OCI-LY7 (cell line): ENCODE results near the gene SEC31A. TPM values are rescaled to one million over a fixed set of nuclear protein-coding genes. Genes with fewer than 3 reads are reported as not detected.
"Not testable (repeated sequence)": the region's sequence is repeated elsewhere in the genome, so short reads cannot be mapped to it uniquely, and the experiment has no call there.

Source experiments
- BruUV-seq: library from RNA; stranded (reverse); fragments of 400-500 nt; replicated peaks from 2 replicates; lab custom pipeline; 2021; lab: Mats Ljungman, UMichigan
- CTCF ChIA-PET: fragments of 300-600 bp; sonication (Branson Sonifier 250); formaldehyde crosslinking; loops from one replicate; lab custom pipeline; 2022; ENCODE audit warnings: antibody characterized with exemption; ENCODE audit not compliant: unreplicated experiment; lab: Charles Lee
- POLR2A ChIA-PET: fragments of 300-600 bp; sonication (Branson Sonifier 250); formaldehyde crosslinking; loops from one replicate; lab custom pipeline; 2022; ENCODE audit warnings: antibody characterized with exemption; lab: Charles Lee
- DNase-seq: peaks from one replicate; pipeline ENCODE4 v3.0.0-alpha.2; 2015; ENCODE audit warnings: low spot score
- H2AFZ ChIP-seq: fragments of 200-600 bp; sonication (generic), shearing (Covaris generic); 2 replicates; pipeline ENCODE4 v1.6.1; 2014; ENCODE audit warnings: mild to moderate bottlenecking, antibody characterized with exemption, low read length, moderate library complexity
- H3K27ac ChIP-seq: fragments of 200-600 bp; sonication (generic); 2 replicates; pipeline ENCODE4 v1.5.1; 2014; ENCODE audit warnings: mixed run types, low read depth, mild to moderate bottlenecking, moderate library complexity, low read length, inconsistent platforms; ENCODE audit not compliant: poor library complexity, severe bottlenecking
- H3K36me3 ChIP-seq: fragments of 200-600 bp; sonication (generic); 2 replicates; pipeline ENCODE4 v1.6.1; 2014; ENCODE audit warnings: mild to moderate bottlenecking, antibody characterized with exemption, low read length, moderate library complexity, mixed read lengths; ENCODE audit not compliant: insufficient read depth
- H3K4me1 ChIP-seq: fragments of 200-600 bp; sonication (generic); 2 replicates; pipeline ENCODE4 v1.5.1; 2014; ENCODE audit warnings: mild to moderate bottlenecking, low read length; ENCODE audit not compliant: insufficient read depth, poor library complexity, severe bottlenecking
- H3K4me2 ChIP-seq: fragments of 200-600 bp; sonication (generic); 2 replicates; pipeline ENCODE4 v1.6.1; 2014; ENCODE audit warnings: mild to moderate bottlenecking, low read length
- H3K4me3 ChIP-seq: fragments of 200-600 bp; sonication (generic); 2 replicates; pipeline ENCODE4 v1.5.1; 2014; ENCODE audit warnings: mild to moderate bottlenecking, low read depth, low read length; ENCODE audit not compliant: poor library complexity, severe bottlenecking
- H3K79me2 ChIP-seq: fragments of 200-600 bp; sonication (generic); 2 replicates; pipeline ENCODE4 v1.6.1; 2016; ENCODE audit warnings: low read depth, mild to moderate bottlenecking, low read length, moderate library complexity, mixed read lengths; ENCODE audit not compliant: insufficient read depth
- H3K9me2 ChIP-seq: fragments of 200-600 bp; sonication (generic); 2 replicates; pipeline ENCODE4 v1.6.1; 2016; ENCODE audit warnings: mild to moderate bottlenecking, low read length, mixed read lengths; ENCODE audit not compliant: insufficient read depth
- H3K9me3 ChIP-seq: fragments of 200-600 bp; sonication (generic); 2 replicates; pipeline ENCODE4 v1.6.1; 2014; ENCODE audit warnings: mild to moderate bottlenecking, mixed run types, low read length, mixed read lengths
- H4K20me1 ChIP-seq: fragments of 200-600 bp; sonication (generic); 2 replicates; pipeline ENCODE4 v1.6.1; 2014; ENCODE audit warnings: mild to moderate bottlenecking, antibody characterized with exemption, low read length, moderate library complexity, mixed read lengths; ENCODE audit not compliant: insufficient read depth
- CTCF ChIP-seq: fragments of 200-600 bp; sonication (generic); conservative IDR thresholded peaks from 2 replicates; pipeline ENCODE4 v1.5.1; 2014; ENCODE audit warnings: mild to moderate bottlenecking, antibody characterized with exemption, low read length, moderate library complexity, mixed read lengths
- EZH2phosphoT487 ChIP-seq: fragments of 200-600 bp; sonication (generic); IDR thresholded peaks from 2 replicates; pipeline ENCODE4 v1.6.1; 2018; ENCODE audit warnings: low read depth, borderline replicate concordance, mild to moderate bottlenecking, mixed run types, antibody characterized with exemption, low read length, moderate library complexity, mixed read lengths
- intact Hi-C: fragments of 100-400 bp; cut with micrococcal nuclease; formaldehyde crosslinking; loops from one replicate; pipeline ENCODE4 v1.10.0; 2022; ENCODE audit not compliant: unreplicated experiment
- total RNA-seq, 2 experiments: library from RNA; depleted of rRNA in 1 of 2; stranded (reverse); fragments of >200 nt in 1 of 2; shearing (Covaris generic) in 1 of 2; gene quantifications; 2 replicates each; pipeline ENCODE4 v1.2.3, GENCODE V29; 2014 to 2022

SEC31A gene
- total RNA-seq, 2 experiments from 2014 or later: 93.4 to 135 TPM

GRCh38 chr4:82864336-82864979 is 26.5 kb downstream of the SEC31A start:
- peaks cover 90% of the 10 kb centered on the region for H3K36me3 ChIP-seq
- H3K27ac ChIP-seq: no peak overlapping the region
- no peak overlapping the region for H3K4me2 ChIP-seq
- intact Hi-C loops: no loop called here
- no peaks in the 10 kb centered on the region for H3K4me1 ChIP-seq
- BruUV-seq: no TSS peak
- H3K9me3 ChIP-seq: no peaks in the 10 kb centered on the region
- TF ChIP-seq EZH2phosphoT487: no peak
- H2AFZ ChIP-seq: no peak overlapping the region
- POLR2A ChIA-PET: interaction anchor here (0.6 to 0.7 kb wide), 2 partner anchors 45 to 574 kb away, joined by 3 read pairs; no protein-coding TSS in a partner anchor
- H3K79me2 ChIP-seq: no peaks in the 10 kb centered on the region
- H4K20me1 ChIP-seq: no peaks in the 10 kb centered on the region
- no peak overlapping the region for H3K4me3 ChIP-seq
- no peaks in the 10 kb centered on the region for H3K9me2 ChIP-seq
- CTCF ChIA-PET: no interaction called here
- no peak for DNase-seq

- Histone ChIP-seq H3K4me2 (no peak overlapping the region), H3K27ac (no peak overlapping the region), H3K36me3 (peaks cover 80% of the 10 kb centered on the region), H2AFZ (no peak overlapping the region), H3K79me2 (no peaks in the 10 kb centered on the region), H3K4me3 (no peak overlapping the region), H3K4me1 (no peaks in the 10 kb centered on the region), H4K20me1 (no peaks in the 10 kb centered on the region), H3K9me3 (no peaks in the 10 kb centered on the region), H3K9me2 (no peaks in the 10 kb centered on the region)
- ChIA-PET CTCF (no interaction called here), POLR2A (interaction anchor here (0.7 to 1.1 kb wide), 5 partner anchors 11 to 480 kb away, joined by 3 to 6 read pairs (median 3); no protein-coding TSS in a partner anchor)
- BruUV-seq: no TSS peak
- TF ChIP-seq EZH2phosphoT487 (no peak), CTCF (no peak)
- DNase-seq: no peak
- intact Hi-C loops: no loop called here
Measured at GRCh38 chr4:82861529-82861928, 29.4 kb downstream of the SEC31A start.

- H3K9me2 ChIP-seq, H3K79me2 ChIP-seq, H3K4me2 ChIP-seq, H3K4me1 ChIP-seq, BruUV-seq, H4K20me1 ChIP-seq, H3K9me3 ChIP-seq, intact Hi-C loops, H3K27ac ChIP-seq, DNase-seq, H2AFZ ChIP-seq, H3K4me3 ChIP-seq: not testable (repeated sequence)
- ChIA-PET CTCF (interaction anchor here (0.8 kb wide), 1 partner anchor 14 kb away, joined by 3 read pairs; no protein-coding TSS in a partner anchor), POLR2A (interaction anchor here (0.7 kb wide), 1 partner anchor 1332 kb away, joined by 3 read pairs; no protein-coding TSS in a partner anchor)
- peaks cover 79% of the 10 kb centered on the region for H3K36me3 ChIP-seq
Measured at GRCh38 chr4:82860487-82860886, 30.5 kb downstream of the SEC31A start.
